ENCODE results near the gene KEL.

KEL gene

DNA sequence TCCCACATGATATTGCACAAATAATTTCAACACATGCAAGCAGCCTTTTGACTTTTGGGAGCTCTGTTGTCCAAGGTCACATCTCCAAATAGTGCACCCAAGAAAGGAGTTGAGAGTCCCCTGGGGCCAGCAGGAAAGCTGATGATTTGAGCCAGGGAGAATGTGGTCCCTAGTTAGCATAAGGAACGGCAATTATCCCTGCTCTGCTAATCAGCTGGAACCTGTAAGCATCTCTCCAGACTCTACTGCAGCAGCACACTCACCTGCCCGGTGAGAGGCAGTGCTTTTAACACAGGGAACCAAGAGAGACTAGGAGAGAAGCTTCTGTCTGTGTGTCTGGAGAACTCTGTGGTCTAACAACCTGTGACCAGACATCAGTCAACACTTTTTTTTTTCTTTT is 45.7 kb downstream of the KEL start:
- in situ Hi-C loops (cut with MboI; ENCODE audit: low sequenced_read_pairs, unreplicated experiment), result no loop called here
- no peak for DNase-seq (ENCODE audit: low spot score)
- no peak for TF ChIP-seq CTCF (IDR thresholded peaks at IDR 0.05; ENCODE audit: borderline replicate concordance, control extremely low read depth, extremely low read depth, insufficient read depth, missing control alignments)

DNA sequence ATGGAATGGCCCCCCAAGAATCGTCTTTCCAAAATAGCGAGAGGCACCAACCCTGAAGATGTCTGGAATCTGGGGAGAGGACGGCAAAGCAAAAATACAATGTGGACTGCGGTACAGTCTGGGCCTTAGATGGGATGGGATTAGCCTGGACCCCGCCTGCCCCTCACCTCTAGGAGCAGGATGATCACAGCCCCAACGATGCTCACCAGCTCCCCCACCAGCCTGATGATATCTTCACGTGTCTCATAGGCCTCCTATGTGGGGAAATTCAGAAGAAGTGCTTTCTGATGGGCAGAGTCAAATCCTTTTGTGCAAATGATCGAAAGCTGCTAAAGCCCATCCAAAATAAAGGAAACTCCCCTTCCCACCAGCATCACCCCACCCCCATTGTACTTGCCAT is 46.8 kb downstream of the KEL start:
- DNase-seq (ENCODE audit: low spot score), result no peak
- in situ Hi-C loops (cut with MboI; ENCODE audit: low sequenced_read_pairs, unreplicated experiment), result no loop called here
- TF ChIP-seq CTCF (IDR thresholded peaks at IDR 0.05; ENCODE audit: borderline replicate concordance, control extremely low read depth, extremely low read depth, insufficient read depth, missing control alignments), result no peak

DNA sequence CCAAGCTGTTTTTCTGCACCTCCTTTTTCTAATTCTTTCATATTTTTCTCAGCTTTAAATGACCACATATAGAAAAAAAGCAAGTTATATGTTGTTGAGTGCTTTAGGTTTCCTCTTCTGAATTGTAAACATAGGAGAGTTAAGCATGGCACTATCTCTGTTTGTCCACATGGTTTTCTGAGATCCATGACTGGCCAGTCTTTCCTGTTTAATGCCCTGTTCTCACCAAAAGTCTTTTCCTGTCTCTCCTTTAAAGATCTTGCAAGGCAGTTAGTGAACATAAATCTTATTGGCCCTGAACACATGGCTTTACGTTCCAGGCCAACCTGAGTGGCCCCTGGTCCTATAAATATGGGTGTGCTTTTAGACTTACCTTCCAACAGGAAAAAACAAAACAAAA is 48.0 kb downstream of the KEL start:
- in situ Hi-C loops (cut with MboI; ENCODE audit: low sequenced_read_pairs, unreplicated experiment), result no loop called here
- no peak for TF ChIP-seq CTCF (IDR thresholded peaks at IDR 0.05; ENCODE audit: borderline replicate concordance, control extremely low read depth, extremely low read depth, insufficient read depth, missing control alignments)
- no peak for DNase-seq (ENCODE audit: low spot score)

DNA sequence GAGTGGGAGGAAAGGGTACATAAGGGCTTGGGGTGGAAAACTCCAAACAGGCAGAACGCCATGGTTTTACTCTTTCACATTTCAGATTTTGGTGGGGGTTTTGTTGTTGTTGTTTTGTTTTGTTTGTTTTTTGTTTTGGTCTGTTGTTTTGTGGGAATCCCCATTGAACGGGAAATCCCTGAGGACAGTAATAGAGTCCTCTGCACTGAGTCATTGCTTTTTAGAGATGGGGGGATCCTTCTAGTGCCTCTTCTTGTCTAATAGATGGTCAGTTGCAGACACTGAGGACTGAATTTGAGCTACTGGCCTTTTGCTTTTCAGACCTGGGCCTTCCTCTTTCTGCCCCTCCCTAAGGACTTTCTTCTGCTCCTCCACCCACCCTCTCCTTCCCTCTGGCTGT is 48.6 kb downstream of the KEL start:
- no peak for TF ChIP-seq CTCF (IDR thresholded peaks at IDR 0.05; ENCODE audit: borderline replicate concordance, control extremely low read depth, extremely low read depth, insufficient read depth, missing control alignments)
- in situ Hi-C loops (cut with MboI; ENCODE audit: low sequenced_read_pairs, unreplicated experiment), result no loop called here
- no peak for DNase-seq (ENCODE audit: low spot score)

- TF ChIP-seq CTCF (IDR thresholded peaks at IDR 0.05; ENCODE audit: borderline replicate concordance, control extremely low read depth, extremely low read depth, insufficient read depth, missing control alignments), result no peak
- in situ Hi-C loops (cut with MboI; ENCODE audit: low sequenced_read_pairs, unreplicated experiment), result no loop called here
- DNase-seq (ENCODE audit: low spot score), result no peak
Observed at GRCh38 chr7:142913051-142913450, 49.1 kb downstream of the KEL start.

GRCh38 chr7:142910481-142910880 is 51.7 kb downstream of the KEL start:
- in situ Hi-C loops (cut with MboI; ENCODE audit: low sequenced_read_pairs, unreplicated experiment), result no loop called here

More at GRCh38 chr7:142910481-142910880, 51.7 kb downstream of the KEL start:
- no peak for DNase-seq (ENCODE audit: low spot score)
- TF ChIP-seq CTCF (IDR thresholded peaks at IDR 0.05; ENCODE audit: borderline replicate concordance, control extremely low read depth, extremely low read depth, insufficient read depth, missing control alignments), result no peak
